Measurements from ENCODE around the gene FXYD6.

FXYD6 gene

DNA sequence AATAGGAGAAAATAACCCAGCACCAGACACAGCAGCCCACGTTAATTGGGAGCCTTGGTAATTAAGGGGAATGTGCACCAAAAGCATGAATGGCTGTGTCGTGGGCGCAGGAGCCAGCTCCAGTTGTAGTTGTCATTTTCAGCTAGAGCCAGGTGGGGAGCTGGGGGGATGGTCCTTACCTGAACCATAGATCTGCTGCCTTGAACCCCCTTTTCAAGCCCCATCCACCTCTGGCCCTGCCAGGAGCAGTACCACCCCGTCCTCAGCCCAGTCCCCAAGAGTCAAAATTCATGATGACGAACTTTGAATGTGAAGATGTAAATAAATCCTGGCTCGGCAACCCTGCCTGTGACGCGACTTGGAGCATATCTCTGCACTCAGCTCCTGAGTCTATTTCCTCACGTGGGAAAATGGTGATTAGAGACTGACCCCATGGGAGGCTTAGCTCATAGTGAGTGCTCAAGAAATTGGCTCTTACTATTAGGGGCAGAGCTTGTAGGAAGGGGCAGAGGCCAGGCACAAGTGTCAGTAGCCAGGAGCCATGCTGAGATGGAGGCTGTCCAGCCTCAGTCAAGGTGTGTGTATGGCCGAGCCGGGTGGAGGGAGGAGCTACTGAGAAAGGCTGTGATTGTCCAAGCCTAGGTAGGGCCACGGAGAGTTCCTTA is 794 bp upstream of the FXYD6 start:
- H3K4me3 ChIP-seq (replicated peaks; ENCODE audit: insufficient read depth, low read length): no peak overlapping the region
- no peak overlapping the region for H3K27ac ChIP-seq (replicated peaks)
- peaks cover 67% of the 10 kb centered on the region for H3K27me3 ChIP-seq (ENCODE audit: insufficient read depth, poor library complexity, severe bottlenecking)

DNA sequence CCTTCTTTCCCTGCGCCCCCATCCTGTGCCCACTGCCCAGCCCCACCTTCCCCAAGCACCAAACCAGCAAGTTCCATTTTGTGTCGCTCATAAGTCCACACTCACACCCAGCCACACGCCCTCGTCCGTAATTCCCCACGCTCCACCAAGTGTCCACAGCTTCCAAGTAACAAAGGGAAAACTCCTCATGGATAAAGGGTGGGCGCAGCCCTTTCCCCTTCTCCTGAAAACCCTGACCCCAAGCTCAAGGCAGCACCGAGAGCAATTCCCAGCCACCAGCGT is 458 bp downstream of the FXYD6 start:
- H3K27me3 ChIP-seq (ENCODE audit: insufficient read depth, poor library complexity, severe bottlenecking): peaks cover 65% of the 10 kb centered on the region
- DNase-seq (ENCODE audit: low read depth in 1 of 2, low spot score in 1 of 2): no peak
- no peak overlapping the region for H3K27ac ChIP-seq (replicated peaks)
- no peak overlapping the region for H3K4me3 ChIP-seq (replicated peaks; ENCODE audit: insufficient read depth, low read length)
- TF ChIP-seq SPI1 (IDR thresholded peaks at IDR 0.05; ENCODE audit: borderline replicate concordance, low read depth): no peak
- TF ChIP-seq, protein P1, sequence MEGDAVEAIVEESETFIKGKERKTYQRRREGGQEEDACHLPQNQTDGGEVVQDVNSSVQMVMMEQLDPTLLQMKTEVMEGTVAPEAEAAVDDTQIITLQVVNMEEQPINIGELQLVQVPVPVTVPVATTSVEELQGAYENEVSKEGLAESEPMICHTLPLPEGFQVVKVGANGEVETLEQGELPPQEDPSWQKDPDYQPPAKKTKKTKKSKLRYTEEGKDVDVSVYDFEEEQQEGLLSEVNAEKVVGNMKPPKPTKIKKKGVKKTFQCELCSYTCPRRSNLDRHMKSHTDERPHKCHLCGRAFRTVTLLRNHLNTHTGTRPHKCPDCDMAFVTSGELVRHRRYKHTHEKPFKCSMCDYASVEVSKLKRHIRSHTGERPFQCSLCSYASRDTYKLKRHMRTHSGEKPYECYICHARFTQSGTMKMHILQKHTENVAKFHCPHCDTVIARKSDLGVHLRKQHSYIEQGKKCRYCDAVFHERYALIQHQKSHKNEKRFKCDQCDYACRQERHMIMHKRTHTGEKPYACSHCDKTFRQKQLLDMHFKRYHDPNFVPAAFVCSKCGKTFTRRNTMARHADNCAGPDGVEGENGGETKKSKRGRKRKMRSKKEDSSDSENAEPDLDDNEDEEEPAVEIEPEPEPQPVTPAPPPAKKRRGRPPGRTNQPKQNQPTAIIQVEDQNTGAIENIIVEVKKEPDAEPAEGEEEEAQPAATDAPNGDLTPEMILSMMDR (IDR thresholded peaks at IDR 0.05; ENCODE audit: insufficient read depth, low read length): no peak
- no peak for TF ChIP-seq GABPA (IDR thresholded peaks at IDR 0.05; ENCODE audit: low read depth)
- TF ChIP-seq, protein P2, sequence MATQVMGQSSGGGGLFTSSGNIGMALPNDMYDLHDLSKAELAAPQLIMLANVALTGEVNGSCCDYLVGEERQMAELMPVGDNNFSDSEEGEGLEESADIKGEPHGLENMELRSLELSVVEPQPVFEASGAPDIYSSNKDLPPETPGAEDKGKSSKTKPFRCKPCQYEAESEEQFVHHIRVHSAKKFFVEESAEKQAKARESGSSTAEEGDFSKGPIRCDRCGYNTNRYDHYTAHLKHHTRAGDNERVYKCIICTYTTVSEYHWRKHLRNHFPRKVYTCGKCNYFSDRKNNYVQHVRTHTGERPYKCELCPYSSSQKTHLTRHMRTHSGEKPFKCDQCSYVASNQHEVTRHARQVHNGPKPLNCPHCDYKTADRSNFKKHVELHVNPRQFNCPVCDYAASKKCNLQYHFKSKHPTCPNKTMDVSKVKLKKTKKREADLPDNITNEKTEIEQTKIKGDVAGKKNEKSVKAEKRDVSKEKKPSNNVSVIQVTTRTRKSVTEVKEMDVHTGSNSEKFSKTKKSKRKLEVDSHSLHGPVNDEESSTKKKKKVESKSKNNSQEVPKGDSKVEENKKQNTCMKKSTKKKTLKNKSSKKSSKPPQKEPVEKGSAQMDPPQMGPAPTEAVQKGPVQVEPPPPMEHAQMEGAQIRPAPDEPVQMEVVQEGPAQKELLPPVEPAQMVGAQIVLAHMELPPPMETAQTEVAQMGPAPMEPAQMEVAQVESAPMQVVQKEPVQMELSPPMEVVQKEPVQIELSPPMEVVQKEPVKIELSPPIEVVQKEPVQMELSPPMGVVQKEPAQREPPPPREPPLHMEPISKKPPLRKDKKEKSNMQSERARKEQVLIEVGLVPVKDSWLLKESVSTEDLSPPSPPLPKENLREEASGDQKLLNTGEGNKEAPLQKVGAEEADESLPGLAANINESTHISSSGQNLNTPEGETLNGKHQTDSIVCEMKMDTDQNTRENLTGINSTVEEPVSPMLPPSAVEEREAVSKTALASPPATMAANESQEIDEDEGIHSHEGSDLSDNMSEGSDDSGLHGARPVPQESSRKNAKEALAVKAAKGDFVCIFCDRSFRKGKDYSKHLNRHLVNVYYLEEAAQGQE (IDR thresholded peaks at IDR 0.05; ENCODE audit: insufficient replicate concordance, low read depth): no peak
- TF ChIP-seq POLR2AphosphoS5 (IDR thresholded peaks at IDR 0.05; ENCODE audit: low read depth): no peak

More for the DNA sequence above, 794 bp upstream of the FXYD6 start:
- no peak for TF ChIP-seq SPI1 (IDR thresholded peaks at IDR 0.05; ENCODE audit: borderline replicate concordance, low read depth)
- TF ChIP-seq, protein P2 (IDR thresholded peaks at IDR 0.05; ENCODE audit: insufficient replicate concordance, low read depth): no peak
- no peak for DNase-seq (ENCODE audit: low read depth in 1 of 2, low spot score in 1 of 2)

DNA sequence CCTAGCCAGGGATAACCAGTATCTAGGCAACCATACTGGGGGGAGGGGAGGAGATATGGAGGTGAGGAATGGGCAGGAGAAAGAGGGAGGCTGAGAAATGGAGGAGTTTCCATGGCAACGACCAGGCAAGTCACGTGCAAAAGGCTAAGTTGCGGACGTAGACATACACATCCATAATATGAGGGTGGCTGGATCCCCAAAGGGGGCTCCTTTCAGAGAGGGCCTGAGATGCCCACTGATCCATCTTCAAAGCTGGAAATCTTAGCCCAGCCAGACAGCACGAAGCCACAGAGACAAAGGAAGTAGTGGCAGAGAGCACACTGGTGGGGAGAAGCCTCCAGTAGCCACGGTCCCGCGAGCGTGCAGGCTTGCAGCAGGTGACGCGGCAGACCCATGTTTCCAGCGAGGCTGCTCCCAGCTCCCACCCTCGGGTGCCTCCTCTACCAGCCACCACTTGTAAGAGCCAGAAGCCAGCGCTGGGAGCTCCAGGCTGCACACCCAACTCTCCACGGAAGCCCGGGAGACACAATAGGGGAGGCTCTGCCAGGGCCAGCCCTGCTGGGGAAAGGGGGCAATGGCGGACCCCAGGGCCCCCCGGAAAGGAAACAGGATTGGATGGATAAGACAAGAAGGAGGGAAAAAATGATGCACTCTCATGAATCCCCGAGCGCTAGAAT is 938 bp downstream of the FXYD6 start:
- DNase-seq (ENCODE audit: low read depth in 1 of 2, low spot score in 1 of 2): no peak
- no peak overlapping the region for H3K27ac ChIP-seq (replicated peaks)
- no peak overlapping the region for H3K4me3 ChIP-seq (replicated peaks; ENCODE audit: insufficient read depth, low read length)
- no peak for TF ChIP-seq GABPA (IDR thresholded peaks at IDR 0.05; ENCODE audit: low read depth)
- TF ChIP-seq, protein P1 (IDR thresholded peaks at IDR 0.05; ENCODE audit: insufficient read depth, low read length): no peak
- TF ChIP-seq SPI1 (IDR thresholded peaks at IDR 0.05; ENCODE audit: borderline replicate concordance, low read depth): no peak
- peaks cover 65% of the 10 kb centered on the region for H3K27me3 ChIP-seq (ENCODE audit: insufficient read depth, poor library complexity, severe bottlenecking)

DNA sequence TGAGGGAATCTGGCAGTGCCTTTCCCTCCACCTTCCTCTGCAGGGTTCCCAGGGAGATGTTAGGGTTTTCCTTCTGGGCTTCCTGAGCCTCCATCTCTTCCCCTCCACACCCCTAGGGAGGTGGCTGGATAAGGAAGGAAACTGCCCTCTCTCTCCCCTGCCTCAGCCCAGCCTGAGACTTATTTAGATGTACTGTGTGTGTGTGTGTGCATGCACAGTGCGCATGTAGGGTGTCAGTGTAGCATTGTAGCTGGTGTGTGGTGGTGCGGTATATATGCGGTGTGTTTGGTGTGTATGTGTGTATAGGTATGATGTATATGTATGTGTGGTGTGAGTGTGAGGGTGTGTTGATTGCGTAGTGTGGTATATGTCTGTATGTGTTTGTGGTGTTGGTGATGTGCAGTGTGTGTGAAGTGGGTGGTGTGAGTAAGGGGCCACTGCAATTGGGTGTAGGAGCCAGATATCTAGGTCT is 1.5 kb downstream of the FXYD6 start:
- no peak for TF ChIP-seq POLR2AphosphoS5 (IDR thresholded peaks at IDR 0.05; ENCODE audit: low read depth)
- TF ChIP-seq, protein P1 (IDR thresholded peaks at IDR 0.05; ENCODE audit: insufficient read depth, low read length): no peak
- TF ChIP-seq GABPA (IDR thresholded peaks at IDR 0.05; ENCODE audit: low read depth): no peak
- TF ChIP-seq SPI1 (IDR thresholded peaks at IDR 0.05; ENCODE audit: borderline replicate concordance, low read depth): no peak
- TF ChIP-seq, protein P2 (IDR thresholded peaks at IDR 0.05; ENCODE audit: insufficient replicate concordance, low read depth): no peak
- no peak overlapping the region for H3K27ac ChIP-seq (replicated peaks)
- DNase-seq (ENCODE audit: low read depth in 1 of 2, low spot score in 1 of 2): no peak
- no peak overlapping the region for H3K4me3 ChIP-seq (replicated peaks; ENCODE audit: insufficient read depth, low read length)
- peaks cover 65% of the 10 kb centered on the region for H3K27me3 ChIP-seq (ENCODE audit: insufficient read depth, poor library complexity, severe bottlenecking)
